ENCODE measurements around the gene THSD4.

THSD4 gene

GRCh38 chr15:71548401-71548807 lies 433.1 kb downstream of the THSD4 start:
- Histone ChIP-seq H3K9ac (ENCODE audit: low read length) (no peak overlapping the region), H3K4me3 (ENCODE audit: low read depth, low read length) (no peak overlapping the region), H3K9me3 (ENCODE audit: control insufficient read depth, insufficient read depth, low read depth, low read length) (no peaks in the 10 kb centered on the region), H3K4me1 (ENCODE audit: control insufficient read depth, insufficient read depth, low read length) (peaks cover 4% of the 10 kb centered on the region; the same call in 1 of the 2 replicates), H3K36me3 (ENCODE audit: control insufficient read depth, insufficient read depth, low read length) (no peaks in the 10 kb centered on the region), H3K27ac (ENCODE audit: low read depth, low read length) (no peak overlapping the region), H3K27me3 (ENCODE audit: control insufficient read depth, insufficient read depth, low read length) (no peaks in the 10 kb centered on the region)

GRCh38 chr15:71549091-71549490 lies 433.8 kb downstream of the THSD4 start:
- Histone ChIP-seq H3K9ac (ENCODE audit: low read length) (no peak overlapping the region), H3K27ac (ENCODE audit: low read depth, low read length) (no peak overlapping the region), H3K36me3 (ENCODE audit: control insufficient read depth, insufficient read depth, low read length) (no peaks in the 10 kb centered on the region), H3K4me3 (ENCODE audit: low read depth, low read length) (no peak overlapping the region), H3K4me1 (ENCODE audit: control insufficient read depth, insufficient read depth, low read length) (peaks cover 4% of the 10 kb centered on the region; the same call in 1 of the 2 replicates), H3K27me3 (ENCODE audit: control insufficient read depth, insufficient read depth, low read length) (no peaks in the 10 kb centered on the region), H3K9me3 (ENCODE audit: control insufficient read depth, insufficient read depth, low read depth, low read length) (no peaks in the 10 kb centered on the region)

DNA sequence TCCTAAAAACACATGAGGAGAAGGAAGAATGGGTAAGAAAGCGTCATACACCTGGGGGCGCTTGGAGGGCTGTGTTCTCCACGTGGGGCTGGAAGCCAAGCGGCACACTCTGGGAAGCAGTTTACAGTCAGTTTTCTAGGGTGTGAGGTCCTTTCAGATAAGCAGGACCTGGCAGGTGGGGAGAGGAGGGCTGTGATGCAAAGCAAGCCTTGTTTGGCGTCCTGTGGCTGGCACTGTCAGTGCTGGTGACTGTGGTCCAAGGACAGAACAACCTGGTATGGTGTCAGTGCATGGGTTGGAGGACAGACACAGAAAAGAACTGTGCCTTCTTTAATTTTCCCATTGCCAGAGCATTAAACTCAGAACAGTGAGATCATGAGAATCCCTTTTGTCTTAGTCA lies 434.4 kb downstream of the THSD4 start:
- Histone ChIP-seq H3K4me3 (ENCODE audit: low read depth, low read length) (no peak overlapping the region), H3K36me3 (ENCODE audit: control insufficient read depth, insufficient read depth, low read length) (no peaks in the 10 kb centered on the region), H3K9ac (ENCODE audit: low read length) (no peak overlapping the region), H3K27ac (ENCODE audit: low read depth, low read length) (no peak overlapping the region), H3K27me3 (ENCODE audit: control insufficient read depth, insufficient read depth, low read length) (no peaks in the 10 kb centered on the region), H3K9me3 (ENCODE audit: control insufficient read depth, insufficient read depth, low read depth, low read length) (no peaks in the 10 kb centered on the region), H3K4me1 (ENCODE audit: control insufficient read depth, insufficient read depth, low read length) (peaks cover 4% of the 10 kb centered on the region; the same call in 1 of the 2 replicates)

DNA sequence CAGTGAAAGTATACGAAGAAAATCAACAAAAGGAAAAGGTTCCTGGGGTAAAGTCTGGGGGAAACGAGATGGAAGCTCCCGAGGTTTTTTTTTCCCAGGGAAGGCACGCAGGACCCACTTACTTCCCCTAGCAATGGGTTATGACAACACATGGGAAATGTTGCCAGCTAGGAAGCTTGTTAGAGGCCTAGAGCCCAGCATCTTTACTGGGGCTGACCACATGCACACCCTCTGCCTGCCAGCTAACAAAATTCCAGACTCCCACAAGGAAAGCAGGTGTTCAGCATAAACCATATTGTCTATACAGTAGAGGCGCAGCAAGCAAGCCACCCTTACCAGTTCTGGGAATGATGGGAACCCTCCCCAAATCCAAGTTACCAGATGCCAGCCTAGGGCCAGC lies 436.3 kb downstream of the THSD4 start:
- H3K4me1 ChIP-seq (ENCODE audit: control insufficient read depth, insufficient read depth, low read length), result peaks cover 4% of the 10 kb centered on the region; the same call in 1 of the 2 replicates
- H3K27ac ChIP-seq (ENCODE audit: low read depth, low read length), result no peak overlapping the region
- no peak overlapping the region for H3K9ac ChIP-seq (ENCODE audit: low read length)
- no peaks in the 10 kb centered on the region for H3K27me3 ChIP-seq (ENCODE audit: control insufficient read depth, insufficient read depth, low read length)
- no peaks in the 10 kb centered on the region for H3K36me3 ChIP-seq (ENCODE audit: control insufficient read depth, insufficient read depth, low read length)
- no peaks in the 10 kb centered on the region for H3K9me3 ChIP-seq (ENCODE audit: control insufficient read depth, insufficient read depth, low read depth, low read length)
- H3K4me3 ChIP-seq (ENCODE audit: low read depth, low read length), result no peak overlapping the region

DNA sequence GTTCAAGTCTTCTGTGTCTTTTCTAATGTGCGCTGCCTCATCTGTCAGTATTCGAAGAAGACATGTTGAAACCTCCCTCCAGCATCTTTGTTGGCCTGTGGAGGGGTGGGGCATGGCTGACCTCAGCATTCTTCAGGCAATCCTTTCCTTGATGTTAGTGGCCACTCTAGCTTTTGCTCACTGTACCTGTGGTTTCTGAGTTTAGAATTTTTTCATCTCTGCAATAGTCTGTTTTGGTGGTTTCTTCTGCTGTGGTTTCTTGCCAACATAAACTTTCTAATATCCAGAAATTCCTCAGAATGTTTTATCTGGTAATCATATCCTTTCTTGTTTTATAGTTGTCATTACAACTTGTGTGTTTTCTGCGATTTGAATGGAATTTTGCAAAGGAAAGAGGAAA lies 443.8 kb downstream of the THSD4 start:
- Histone ChIP-seq H3K9ac (ENCODE audit: low read length) (no peak overlapping the region), H3K36me3 (ENCODE audit: control insufficient read depth, insufficient read depth, low read length) (no peaks in the 10 kb centered on the region), H3K4me1 (ENCODE audit: control insufficient read depth, insufficient read depth, low read length) (no peaks in the 10 kb centered on the region), H3K4me3 (ENCODE audit: low read depth, low read length) (no peak overlapping the region), H3K27me3 (ENCODE audit: control insufficient read depth, insufficient read depth, low read length) (no peaks in the 10 kb centered on the region), H3K27ac (ENCODE audit: low read depth, low read length) (no peak overlapping the region), H3K9me3 (ENCODE audit: control insufficient read depth, insufficient read depth, low read depth, low read length) (no peaks in the 10 kb centered on the region)

GRCh38 chr15:71559616-71560015 lies 444.3 kb downstream of the THSD4 start:
- no peaks in the 10 kb centered on the region for H3K4me1 ChIP-seq (ENCODE audit: control insufficient read depth, insufficient read depth, low read length)
- no peaks in the 10 kb centered on the region for H3K36me3 ChIP-seq (ENCODE audit: control insufficient read depth, insufficient read depth, low read length)
- H3K27ac ChIP-seq (ENCODE audit: low read depth, low read length), result no peak overlapping the region
- H3K27me3 ChIP-seq (ENCODE audit: control insufficient read depth, insufficient read depth, low read length), result no peaks in the 10 kb centered on the region
- H3K4me3 ChIP-seq (ENCODE audit: low read depth, low read length), result no peak overlapping the region
- no peak overlapping the region for H3K9ac ChIP-seq (ENCODE audit: low read length)
- no peaks in the 10 kb centered on the region for H3K9me3 ChIP-seq (ENCODE audit: control insufficient read depth, insufficient read depth, low read depth, low read length)

- no peak overlapping the region for H3K9ac ChIP-seq (ENCODE audit: low read length)
- no peak overlapping the region for H3K4me3 ChIP-seq (ENCODE audit: low read depth, low read length)
- no peaks in the 10 kb centered on the region for H3K9me3 ChIP-seq (ENCODE audit: control insufficient read depth, insufficient read depth, low read depth, low read length)
- H3K27ac ChIP-seq (ENCODE audit: low read depth, low read length), result no peak overlapping the region
- H3K27me3 ChIP-seq (ENCODE audit: control insufficient read depth, insufficient read depth, low read length), result no peaks in the 10 kb centered on the region
- H3K36me3 ChIP-seq (ENCODE audit: control insufficient read depth, insufficient read depth, low read length), result no peaks in the 10 kb centered on the region
- H3K4me1 ChIP-seq (ENCODE audit: control insufficient read depth, insufficient read depth, low read length), result no peaks in the 10 kb centered on the region
Measured at GRCh38 chr15:71562251-71562650, 447.0 kb downstream of the THSD4 start.

GRCh38 chr15:71564217-71564616 lies 448.9 kb downstream of the THSD4 start:
- Histone ChIP-seq H3K4me3 (ENCODE audit: low read depth, low read length) (no peak overlapping the region), H3K36me3 (ENCODE audit: control insufficient read depth, insufficient read depth, low read length) (no peaks in the 10 kb centered on the region), H3K27ac (ENCODE audit: low read depth, low read length) (no peak overlapping the region), H3K9me3 (ENCODE audit: control insufficient read depth, insufficient read depth, low read depth, low read length) (no peaks in the 10 kb centered on the region), H3K4me1 (ENCODE audit: control insufficient read depth, insufficient read depth, low read length) (no peaks in the 10 kb centered on the region), H3K9ac (ENCODE audit: low read length) (no peak overlapping the region), H3K27me3 (ENCODE audit: control insufficient read depth, insufficient read depth, low read length) (no peaks in the 10 kb centered on the region)

GRCh38 chr15:71565006-71565405 lies 449.7 kb downstream of the THSD4 start:
- no peaks in the 10 kb centered on the region for H3K27me3 ChIP-seq (ENCODE audit: control insufficient read depth, insufficient read depth, low read length)
- no peaks in the 10 kb centered on the region for H3K9me3 ChIP-seq (ENCODE audit: control insufficient read depth, insufficient read depth, low read depth, low read length)
- H3K9ac ChIP-seq (ENCODE audit: low read length), result no peak overlapping the region
- H3K4me1 ChIP-seq (ENCODE audit: control insufficient read depth, insufficient read depth, low read length), result no peaks in the 10 kb centered on the region
- H3K4me3 ChIP-seq (ENCODE audit: low read depth, low read length), result no peak overlapping the region
- H3K36me3 ChIP-seq (ENCODE audit: control insufficient read depth, insufficient read depth, low read length), result no peaks in the 10 kb centered on the region
- H3K27ac ChIP-seq (ENCODE audit: low read depth, low read length), result no peak overlapping the region

GRCh38 chr15:71565631-71566160 lies 450.4 kb downstream of the THSD4 start:
- Histone ChIP-seq H3K36me3 (ENCODE audit: control insufficient read depth, insufficient read depth, low read length) (no peaks in the 10 kb centered on the region), H3K4me1 (ENCODE audit: control insufficient read depth, insufficient read depth, low read length) (no peaks in the 10 kb centered on the region), H3K27me3 (ENCODE audit: control insufficient read depth, insufficient read depth, low read length) (no peaks in the 10 kb centered on the region)

GRCh38 chr15:71566226-71566625 lies 451.0 kb downstream of the THSD4 start:
- H3K27ac ChIP-seq (ENCODE audit: low read depth, low read length), result no peak overlapping the region
- no peaks in the 10 kb centered on the region for H3K9me3 ChIP-seq (ENCODE audit: control insufficient read depth, insufficient read depth, low read depth, low read length)
- H3K4me1 ChIP-seq (ENCODE audit: control insufficient read depth, insufficient read depth, low read length), result no peaks in the 10 kb centered on the region
- H3K4me3 ChIP-seq (ENCODE audit: low read depth, low read length), result no peak overlapping the region
- no peaks in the 10 kb centered on the region for H3K36me3 ChIP-seq (ENCODE audit: control insufficient read depth, insufficient read depth, low read length)
- no peaks in the 10 kb centered on the region for H3K27me3 ChIP-seq (ENCODE audit: control insufficient read depth, insufficient read depth, low read length)
- H3K9ac ChIP-seq (ENCODE audit: low read length), result no peak overlapping the region

More at GRCh38 chr15:71565631-71566160, 450.4 kb downstream of the THSD4 start:
- Histone ChIP-seq H3K27ac (ENCODE audit: low read depth, low read length) (no peak overlapping the region), H3K4me3 (ENCODE audit: low read depth, low read length) (no peak overlapping the region), H3K9me3 (ENCODE audit: control insufficient read depth, insufficient read depth, low read depth, low read length) (no peaks in the 10 kb centered on the region), H3K9ac (ENCODE audit: low read length) (no peak overlapping the region)

GRCh38 chr15:71567173-71567572 lies 451.9 kb downstream of the THSD4 start:
- no peaks in the 10 kb centered on the region for H3K4me1 ChIP-seq (ENCODE audit: control insufficient read depth, insufficient read depth, low read length)
- H3K27me3 ChIP-seq (ENCODE audit: control insufficient read depth, insufficient read depth, low read length), result no peaks in the 10 kb centered on the region
- no peaks in the 10 kb centered on the region for H3K36me3 ChIP-seq (ENCODE audit: control insufficient read depth, insufficient read depth, low read length)
- H3K4me3 ChIP-seq (ENCODE audit: low read depth, low read length), result no peak overlapping the region
- no peak overlapping the region for H3K9ac ChIP-seq (ENCODE audit: low read length)
- no peak overlapping the region for H3K27ac ChIP-seq (ENCODE audit: low read depth, low read length)
- H3K9me3 ChIP-seq (ENCODE audit: control insufficient read depth, insufficient read depth, low read depth, low read length), result no peaks in the 10 kb centered on the region

Data from HUES6 (cell line).